CD4-positive, alpha-beta T cell (primary cell): ENCODE measurements around the gene SEPTIN1. TPM values are rescaled to one million over a fixed set of nuclear protein-coding genes. Genes with fewer than 3 reads are reported as not detected.

ENCODE experiments used
- ATAC-seq: fragments of 200-7000 bp; cut with Tn5 transposase; one replicate; pipeline ENCODE4 v1.10.0; 2022; ENCODE audit warnings: mild to moderate bottlenecking; ENCODE audit not compliant: poor library complexity
- CTCF ChIA-PET: fragments of 350-600 bp; sonication (Branson Sonifier 250); formaldehyde crosslinking; loops from one replicate; lab custom pipeline; 2021; ENCODE audit warnings: antibody characterized with exemption, inconsistent platforms; lab: Charles Lee
- POLR2A ChIA-PET: fragments of 350-600 bp; sonication (Branson Sonifier 250); formaldehyde crosslinking; loops from one replicate; lab custom pipeline; 2021; ENCODE audit warnings: antibody characterized with exemption, inconsistent platforms; lab: Charles Lee
- DNase-seq, 14 experiments: peaks; one replicate each; pipeline ENCODE4 v3.0.0-alpha.2; 2013 to 2020; ENCODE audit warnings: mixed read lengths in 2 of 14
- H3K27ac ChIP-seq, 2 donors: one replicate each; pipeline versions ENCODE4 v1.5.1 to v1.7.0; 2013; ENCODE audit warnings: low read length in 2 of 2, low read depth in 1 of 2, mild to moderate bottlenecking in 1 of 2
- H3K27me3 ChIP-seq, 2 experiments: 1 replicate in 1 of 2; 2 replicates in 1 of 2; pipeline versions ENCODE4 v1.6.1 to v1.7.0; 2013; ENCODE audit warnings: low read length in 2 of 2, control low read depth in 1 of 2, mild to moderate bottlenecking in 1 of 2, moderate library complexity in 1 of 2; ENCODE audit not compliant: insufficient read depth in 2 of 2, control insufficient read depth in 1 of 2
- H3K36me3 ChIP-seq: one replicate; pipeline ENCODE4 v1.6.1; 2013; ENCODE audit warnings: low read length, control low read depth; ENCODE audit not compliant: insufficient read depth
- H3K4me1 ChIP-seq: one replicate; pipeline ENCODE4 v1.6.1; 2013; ENCODE audit warnings: low read length, control low read depth; ENCODE audit not compliant: insufficient read depth
- H3K4me3 ChIP-seq: one replicate; pipeline ENCODE4 v1.5.1; 2013; ENCODE audit warnings: mild to moderate bottlenecking, low read length, moderate library complexity
- H3K9me3 ChIP-seq, 2 experiments: 1 replicate in 1 of 2; 2 replicates in 1 of 2; pipeline versions ENCODE4 v1.6.1 to v1.7.0; 2013; ENCODE audit warnings: low read length in 2 of 2, mild to moderate bottlenecking in 2 of 2, control low read depth in 1 of 2, moderate library complexity in 1 of 2; ENCODE audit not compliant: control insufficient read depth in 1 of 2, insufficient read depth in 1 of 2
- H3K27ac Mint-ChIP-seq: one replicate; pipeline ENCODE4 v1.8.0; 2020; ENCODE audit warnings: mixed read lengths
- H3K27me3 Mint-ChIP-seq: one replicate; pipeline ENCODE4 v1.8.0; 2021; ENCODE audit warnings: mixed read lengths
- H3K36me3 Mint-ChIP-seq: one replicate; pipeline ENCODE4 v1.8.0; 2021; ENCODE audit warnings: low read depth, mixed read lengths
- H3K4me1 Mint-ChIP-seq: one replicate; pipeline ENCODE4 v1.8.0; 2021; ENCODE audit warnings: low read depth, mixed read lengths
- H3K4me3 Mint-ChIP-seq: one replicate; pipeline ENCODE4 v1.8.0; 2020; ENCODE audit warnings: mild to moderate bottlenecking, mixed read lengths
- H3K9me3 Mint-ChIP-seq: one replicate; pipeline ENCODE4 v1.8.0; 2020; ENCODE audit warnings: mixed read lengths
- intact Hi-C, 2 experiments: fragments of 100-400 bp; cut with DNase I in 1 of 2; cut with micrococcal nuclease in 1 of 2; formaldehyde crosslinking; loops; one replicate each; pipeline versions ENCODE4 v1.15.1 to v1.9.0; 2023 to 2025; cut with DNase I, micrococcal nuclease
- total RNA-seq, 174 experiments: library from RNA in 2 of 174; stranded (reverse) in 2 of 174; gene quantifications; one replicate each; pipeline ENCODE4 v1.2.3 and lab custom pipeline; 2021 to 2026
- TF ChIP-seq, protein P1 (sequence below): fragments of 200-600 bp; IDR thresholded peaks from one replicate; pipeline ENCODE4 v1.8.0; 2022; ENCODE audit warnings: antibody characterized with exemption, mild to moderate bottlenecking

Gene SEPTIN1
- total RNA-seq, 2 experiments from 2014 or later: 161 to 163 TPM

DNA sequence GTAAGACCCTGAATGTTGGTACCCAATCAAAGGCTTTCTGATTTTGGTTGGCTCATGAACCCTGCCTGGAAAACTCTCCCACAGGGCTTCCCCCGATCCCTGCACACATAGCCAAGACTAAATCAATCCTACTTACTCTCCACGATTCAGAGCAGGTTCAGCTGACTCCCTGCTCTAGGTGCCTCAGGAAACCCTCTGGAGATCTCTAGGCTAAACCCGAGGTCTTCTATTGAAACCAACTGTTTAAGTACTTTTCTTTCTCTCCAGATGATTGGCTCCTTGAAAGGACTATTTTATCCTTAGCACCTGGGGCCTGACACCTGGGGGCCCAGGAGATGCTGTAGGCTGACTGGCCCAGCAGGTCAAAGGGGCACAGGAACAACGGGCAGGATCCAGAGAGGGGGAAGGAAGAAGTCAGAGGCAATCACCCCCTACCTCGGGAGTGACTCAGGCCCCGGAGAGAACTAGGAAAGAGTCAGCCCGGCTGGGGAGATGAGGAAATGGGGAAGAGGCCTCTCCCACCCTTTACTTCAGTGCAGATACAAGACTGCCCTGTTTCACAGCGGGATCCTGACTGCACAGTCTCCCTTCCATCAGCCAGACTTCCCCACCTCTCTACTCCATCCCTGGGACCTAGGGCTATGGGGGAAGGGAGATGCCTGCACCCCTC is 14.1 kb downstream of the SEPTIN1 start:
- Mint-ChIP-seq H3K36me3 (peaks cover 37% of the 10 kb centered on the region), H3K4me3 (peak overlapping the region; percentile 93), H3K27me3 (no peaks in the 10 kb centered on the region), H3K27ac (peak overlapping the region; percentile 82), H3K4me1 (peaks cover 56% of the 10 kb centered on the region), H3K9me3 (no peaks in the 10 kb centered on the region)
- CTCF ChIA-PET: interaction anchor here (0.6 to 2.6 kb wide), 4 partner anchors 15 to 615 kb away, joined by 3 to 14 read pairs (median 3); no protein-coding TSS in a partner anchor
- ATAC-seq (no peak), DNase-seq (peak in 2 of 14 experiments; percentile 50 to 58)
- Histone ChIP-seq H3K9me3 (no peaks in the 10 kb centered on the region), H3K36me3 (peaks cover 22% of the 10 kb centered on the region), H3K4me1 (peaks cover 50% of the 10 kb centered on the region), H3K27ac (peak overlapping the region; percentile 13 to 37), H3K27me3 (no peaks in the 10 kb centered on the region), H3K4me3 (peak overlapping the region; percentile 77)
- POLR2A ChIA-PET: interaction anchor here (0.8 to 6.0 kb wide), 6 partner anchors 9 to 189 kb away, joined by 4 to 153 read pairs (median 10); partner anchors contain the start of genes SEPTIN1 and ZNF771
- TF ChIP-seq, protein P1, sequence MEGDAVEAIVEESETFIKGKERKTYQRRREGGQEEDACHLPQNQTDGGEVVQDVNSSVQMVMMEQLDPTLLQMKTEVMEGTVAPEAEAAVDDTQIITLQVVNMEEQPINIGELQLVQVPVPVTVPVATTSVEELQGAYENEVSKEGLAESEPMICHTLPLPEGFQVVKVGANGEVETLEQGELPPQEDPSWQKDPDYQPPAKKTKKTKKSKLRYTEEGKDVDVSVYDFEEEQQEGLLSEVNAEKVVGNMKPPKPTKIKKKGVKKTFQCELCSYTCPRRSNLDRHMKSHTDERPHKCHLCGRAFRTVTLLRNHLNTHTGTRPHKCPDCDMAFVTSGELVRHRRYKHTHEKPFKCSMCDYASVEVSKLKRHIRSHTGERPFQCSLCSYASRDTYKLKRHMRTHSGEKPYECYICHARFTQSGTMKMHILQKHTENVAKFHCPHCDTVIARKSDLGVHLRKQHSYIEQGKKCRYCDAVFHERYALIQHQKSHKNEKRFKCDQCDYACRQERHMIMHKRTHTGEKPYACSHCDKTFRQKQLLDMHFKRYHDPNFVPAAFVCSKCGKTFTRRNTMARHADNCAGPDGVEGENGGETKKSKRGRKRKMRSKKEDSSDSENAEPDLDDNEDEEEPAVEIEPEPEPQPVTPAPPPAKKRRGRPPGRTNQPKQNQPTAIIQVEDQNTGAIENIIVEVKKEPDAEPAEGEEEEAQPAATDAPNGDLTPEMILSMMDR: no peak
- intact Hi-C loops: no loop called here

- H3K27ac ChIP-seq: peak overlapping the region in 1 of 2 donors; percentile 37
Measured at GRCh38 chr16:30367349-30368009, 14.9 kb downstream of the SEPTIN1 start.

GRCh38 chr16:30366511-30366910 is 15.8 kb downstream of the SEPTIN1 start:
- ATAC-seq (no peak), DNase-seq (no peak)
- CTCF ChIA-PET: interaction anchor here (0.9 to 1.0 kb wide), 2 partner anchors 10 to 79 kb away, joined by 3 read pairs; no protein-coding TSS in a partner anchor
- Histone ChIP-seq H3K9me3 (no peaks in the 10 kb centered on the region), H3K4me3 (no peak overlapping the region), H3K4me1 (peaks cover 43% of the 10 kb centered on the region), H3K27ac (no peak overlapping the region), H3K36me3 (peaks cover 33% of the 10 kb centered on the region), H3K27me3 (no peaks in the 10 kb centered on the region)
- H3K36me3 Mint-ChIP-seq: peaks cover 48% of the 10 kb centered on the region
- intact Hi-C loops: no loop called here
- no peaks in the 10 kb centered on the region for H3K27me3 Mint-ChIP-seq
- H3K4me3 Mint-ChIP-seq: peak overlapping the region; percentile 93
- POLR2A ChIA-PET: interaction anchor here (0.8 to 1.5 kb wide), 2 partner anchors 16 to 51 kb away, joined by 3 read pairs; partner anchors contain the start of gene SEPTIN1
- H3K9me3 Mint-ChIP-seq: no peaks in the 10 kb centered on the region
- H3K27ac Mint-ChIP-seq: peak overlapping the region; percentile 82
- peaks cover 54% of the 10 kb centered on the region for H3K4me1 Mint-ChIP-seq
- TF ChIP-seq, protein P1: no peak

More at GRCh38 chr16:30367349-30368009, 14.9 kb downstream of the SEPTIN1 start:
- ChIA-PET POLR2A (interaction anchor here (6.0 kb wide), 1 partner anchor 13 kb away, joined by 153 read pairs; the partner anchor contains the start of gene SEPTIN1), CTCF (interaction anchor here (0.6 to 2.6 kb wide), 4 partner anchors 11 to 614 kb away, joined by 3 to 14 read pairs (median 3); no protein-coding TSS in a partner anchor)
- H3K27me3 Mint-ChIP-seq: no peaks in the 10 kb centered on the region
- intact Hi-C loops: no loop called here
- Histone ChIP-seq H3K27me3 (no peaks in the 10 kb centered on the region), H3K9me3 (no peaks in the 10 kb centered on the region), H3K36me3 (peaks cover 28% of the 10 kb centered on the region), H3K4me1 (peaks cover 50% of the 10 kb centered on the region), H3K4me3 (peak overlapping the region; percentile 77)
- DNase-seq (no peak), ATAC-seq (no peak)
- TF ChIP-seq, protein P1: no peak
- H3K4me1 Mint-ChIP-seq: peaks cover 57% of the 10 kb centered on the region
- H3K36me3 Mint-ChIP-seq: peaks cover 45% of the 10 kb centered on the region
- no peaks in the 10 kb centered on the region for H3K9me3 Mint-ChIP-seq
- H3K27ac Mint-ChIP-seq: peak overlapping the region; percentile 82
- H3K4me3 Mint-ChIP-seq: peak overlapping the region; percentile 93
